Left cardiac atrium (tissue), 4 donors: Measurements from ENCODE around the gene UBE2N. TPM values are rescaled to one million over a fixed set of nuclear protein-coding genes. Genes with fewer than 3 reads are reported as not detected.

Source experiments
- ATAC-seq, 2 donors: fragments of 200-7000 bp; cut with Tn5 transposase; one replicate each; pipeline ENCODE4 v1.9.1; 2020; ENCODE audit warnings: mild to moderate bottlenecking in 2 of 2, moderate library complexity in 2 of 2
- DNase-seq: peaks from one replicate; pipeline ENCODE4 v3.0.0-alpha.2; 2020
- intact Hi-C, 2 donors: fragments of 100-400 bp; cut with DNase I; formaldehyde crosslinking; loops; one replicate each; pipeline versions ENCODE4 v1.14.1 to v1.15.1; 2022 to 2023
- total RNA-seq, 2 donors: library from RNA; stranded (reverse); fragmentation: NEBNext Ultra II Directional; extraction: Animal tissue kit (Norgen Biotek cat#: 25700); gene quantifications; one replicate each; pipeline ENCODE4 v1.2.1, GENCODE V29; 2021
- donor health status: DM: no; HTN: yes; CAD: no.
- donor health status: DM: no; HTN: yes; CAD: no; lungs with severe emphysema.
- donor health status: DM: yes; HTN: yes; CAD: no.
- donor health status: Dilated cardiomyopathy.

UBE2N gene
- total RNA-seq, 2 donors from 2014 or later, result 72.2 to 92.2 TPM

GRCh38 chr12:93373961-93374656 is 67.6 kb downstream of the UBE2N start:
- ATAC-seq (no peak), DNase-seq (no peak)
- intact Hi-C loops, result no loop called here

GRCh38 chr12:93370947-93371346 is 70.8 kb downstream of the UBE2N start:
- intact Hi-C loops, result no loop called here
- DNase-seq (no peak), ATAC-seq (no peak)

- no peak for ATAC-seq
- intact Hi-C loops, result no loop called here
- DNase-seq, result no peak
Observed at GRCh38 chr12:93369505-93369904, 72.2 kb downstream of the UBE2N start.

GRCh38 chr12:93368766-93369165 is 73.0 kb downstream of the UBE2N start:
- DNase-seq (no peak), ATAC-seq (no peak)
- intact Hi-C loops, result no loop called here

- ATAC-seq (no peak), DNase-seq (no peak)
- intact Hi-C loops, result no loop called here
Observed at GRCh38 chr12:93366422-93366821, 75.3 kb downstream of the UBE2N start.

- intact Hi-C loops, result no loop called here
- no peak for ATAC-seq
Observed at GRCh38 chr12:93365616-93366405, 75.9 kb downstream of the UBE2N start.

GRCh38 chr12:93363841-93364297 is 77.9 kb downstream of the UBE2N start:
- DNase-seq, result no peak
- ATAC-seq, result no peak
- intact Hi-C loops, result no loop called here

More at GRCh38 chr12:93365616-93366405, 75.9 kb downstream of the UBE2N start:
- DNase-seq, result no peak

- peak; percentile 95 to 98 for ATAC-seq
- peak; percentile 55 for DNase-seq
- intact Hi-C loops, result no loop called here
Observed at GRCh38 chr12:93361151-93361919, 80.4 kb downstream of the UBE2N start.

- DNase-seq (no peak), ATAC-seq (peak in 1 of 2 donors; percentile 43)
- intact Hi-C loops, result no loop called here
Observed at GRCh38 chr12:93360688-93361087, 81.1 kb downstream of the UBE2N start.

- DNase-seq (no peak), ATAC-seq (no peak)
- intact Hi-C loops, result no loop called here
Observed at GRCh38 chr12:93358821-93359220, 82.9 kb downstream of the UBE2N start.

- DNase-seq (no peak), ATAC-seq (no peak)
- intact Hi-C loops, result no loop called here
Observed at GRCh38 chr12:93358058-93358457, 83.7 kb downstream of the UBE2N start.

GRCh38 chr12:93356214-93356613 is 85.5 kb downstream of the UBE2N start:
- DNase-seq (no peak), ATAC-seq (no peak)
- intact Hi-C loops, result no loop called here

Other genes starting within 250 kb of the UBE2N start
- gene NUDT4, start 64.0 kb downstream of the UBE2N start, total RNA-seq, result 100 to 1,000 TPM; 140 to 244 TPM
- gene MRPL42, start 25.6 kb upstream of the UBE2N start, total RNA-seq, result 10 to 100 TPM; 43.2 to 51.8 TPM
- gene SOCS2, start 130.7 kb upstream of the UBE2N start, total RNA-seq, result 10 to 100 TPM; 12.0 to 18.4 TPM
- 10 to 100 TPM; 33.8 to 33.9 TPM for gene CRADD, start 235.4 kb upstream of the UBE2N start, total RNA-seq